Gastroesophageal sphincter (tissue), 3 donors: ENCODE data around the gene GPS1.

Experiments
- CTCF ChIP-seq, 4 experiments: fragments of 200-600 bp in 2 of 4; fragments of 450-650 bp in 2 of 4; sonication (generic) in 1 of 4; IDR thresholded peaks; one replicate each; pipeline ENCODE4 v1.5.1; 2017 to 2019; ENCODE audit warnings: antibody characterized with exemption in 4 of 4, mild to moderate bottlenecking in 2 of 4, moderate library complexity in 2 of 4
- POLR2AphosphoS5 ChIP-seq: sonication (generic); formaldehyde crosslinking; IDR thresholded peaks from one replicate; pipeline ENCODE4 v1.6.1; 2017; ENCODE audit warnings: antibody characterized with exemption

GRCh38 chr17:82053556-82054263 is 2.0 kb downstream of the GPS1 start:
- TF ChIP-seq CTCF (IDR thresholded peaks at IDR 0.05): no peak
- no peak for TF ChIP-seq POLR2AphosphoS5
